ENCODE measurements around the gene IL1RL2. TPM values are rescaled to one million over a fixed set of nuclear protein-coding genes. Genes with fewer than 3 reads are reported as not detected.

IL1RL2 gene
- total RNA-seq, 1 donor from 2014 or later: 2.6 TPM

GRCh38 chr2:102158011-102158755 is 28.6 kb upstream of the IL1RL2 start:
- H3K4me3 ChIP-seq (ENCODE audit: low read depth, low read length): no peak overlapping the region

GRCh38 chr2:102159295-102159694 is 27.5 kb upstream of the IL1RL2 start:
- no peak for DNase-seq (ENCODE audit: low read depth)
- TF ChIP-seq CTCF (conservative IDR thresholded peaks at IDR 0.05; ENCODE audit: low read depth, low read length): peak; percentile 23
- H3K4me3 ChIP-seq (ENCODE audit: low read depth, low read length): no peak overlapping the region

More at GRCh38 chr2:102158011-102158755, 28.6 kb upstream of the IL1RL2 start:
- no peak for DNase-seq (ENCODE audit: low read depth)
- TF ChIP-seq CTCF (conservative IDR thresholded peaks at IDR 0.05; ENCODE audit: low read depth, low read length): no peak

GRCh38 chr2:102166189-102166845 is 20.5 kb upstream of the IL1RL2 start:
- H3K4me3 ChIP-seq (ENCODE audit: low read depth, low read length): no peak overlapping the region
- peak; percentile 42 for DNase-seq (ENCODE audit: low read depth)

GRCh38 chr2:102168026-102168771 is 18.6 kb upstream of the IL1RL2 start:
- DNase-seq (ENCODE audit: low read depth): no peak
- TF ChIP-seq CTCF (conservative IDR thresholded peaks at IDR 0.05; ENCODE audit: low read depth, low read length): no peak
- H3K4me3 ChIP-seq (ENCODE audit: low read depth, low read length): no peak overlapping the region

More at GRCh38 chr2:102166189-102166845, 20.5 kb upstream of the IL1RL2 start:
- TF ChIP-seq CTCF (conservative IDR thresholded peaks at IDR 0.05; ENCODE audit: low read depth, low read length): peak; percentile 80

- no peak for TF ChIP-seq CTCF (conservative IDR thresholded peaks at IDR 0.05; ENCODE audit: low read depth, low read length)
- no peak for DNase-seq (ENCODE audit: low read depth)
- no peak overlapping the region for H3K4me3 ChIP-seq (ENCODE audit: low read depth, low read length)
Measured at GRCh38 chr2:102171946-102172345, 14.9 kb upstream of the IL1RL2 start.

GRCh38 chr2:102172745-102173144 is 14.1 kb upstream of the IL1RL2 start:
- no peak for DNase-seq (ENCODE audit: low read depth)
- H3K4me3 ChIP-seq (ENCODE audit: low read depth, low read length): no peak overlapping the region
- TF ChIP-seq CTCF (conservative IDR thresholded peaks at IDR 0.05; ENCODE audit: low read depth, low read length): no peak

All from epithelial cell of proximal tubule (primary cell).